ENCODE results near the gene CFAP97D1. TPM values are rescaled to one million over a fixed set of nuclear protein-coding genes. Genes with fewer than 3 reads are reported as not detected.

Gene CFAP97D1
- total and polyA plus RNA-seq, 5 experiments from 2014 or later = not detected

DNA sequence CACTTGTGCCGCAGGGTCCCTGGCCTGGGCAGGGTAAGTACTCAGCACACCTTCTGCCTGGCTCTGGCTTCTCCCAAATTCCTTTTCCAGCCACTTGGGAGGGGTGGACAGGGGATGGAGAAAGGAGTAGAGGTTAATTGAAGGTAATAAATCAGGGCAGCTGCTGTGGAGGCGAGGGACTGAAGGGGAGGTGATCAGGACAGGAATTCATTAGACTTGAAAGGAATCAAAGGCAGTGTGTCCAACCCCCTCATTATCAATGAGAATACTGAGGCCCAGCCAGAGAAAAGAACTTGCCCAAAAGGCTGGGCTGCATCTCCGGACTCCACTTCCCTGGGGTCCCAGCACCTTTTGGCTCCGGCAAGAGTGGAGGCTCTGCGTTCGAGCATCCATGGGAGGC, 24.0 kb upstream of the CFAP97D1 start:
- DNase-seq (no peak), ATAC-seq (no peak)
- H3K36me3 Mint-ChIP-seq = no peaks in the 10 kb centered on the region
- H3K27ac Mint-ChIP-seq = peak overlapping the region in 1 of 10 donors; percentile 14
- POLR2A ChIA-PET = interaction anchor here (1.2 kb wide), 1 partner anchor 54 kb away, joined by 3 read pairs; no protein-coding TSS in a partner anchor
- H3K4me1 Mint-ChIP-seq = peaks cover 0 to 17% (median 3%) of the 10 kb centered on the region in 4 donors
- H3K9me3 Mint-ChIP-seq = no peaks in the 10 kb centered on the region
- peaks cover 15 to 55% (median 40%) of the 10 kb centered on the region in 5 donors for H3K27me3 Mint-ChIP-seq
- peak overlapping the region in 1 of 10 donors; percentile 1 for H3K4me3 Mint-ChIP-seq

DNA sequence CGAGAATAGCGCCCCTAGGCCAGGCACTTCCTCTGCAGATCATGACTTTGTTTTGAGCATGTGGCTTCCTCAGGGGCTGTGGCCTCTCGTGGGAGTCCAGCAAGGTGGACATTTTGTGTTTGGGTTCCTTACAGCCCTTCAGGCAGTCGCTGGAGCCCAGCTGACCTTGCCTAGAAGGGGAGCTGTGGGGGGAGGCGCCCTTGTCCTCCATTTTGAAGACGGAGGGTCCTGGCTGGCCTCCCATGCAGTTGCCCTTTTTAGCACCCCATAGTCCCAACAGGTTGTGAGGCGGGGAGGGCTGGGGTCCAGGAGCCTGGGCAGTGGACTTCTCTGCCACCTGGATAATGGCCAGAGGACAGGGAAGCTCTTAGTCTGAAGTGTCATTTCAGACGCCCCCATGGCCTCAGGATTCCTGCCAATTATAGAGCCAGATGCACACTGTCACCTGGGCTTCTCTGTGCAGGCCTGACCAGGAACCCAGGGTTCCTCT, 23.0 kb upstream of the CFAP97D1 start:
- Mint-ChIP-seq H3K27me3 (peaks cover 15 to 48% (median 40%) of the 10 kb centered on the region in 5 donors), H3K4me1 (peaks cover 0 to 17% (median 3%) of the 10 kb centered on the region in 4 donors), H3K9me3 (no peaks in the 10 kb centered on the region), H3K4me3 (no peak overlapping the region), H3K27ac (peak overlapping the region in 1 of 10 donors; percentile 34), H3K36me3 (no peaks in the 10 kb centered on the region)
- POLR2A ChIA-PET = interaction anchor here (1.2 kb wide), 1 partner anchor 55 kb away, joined by 3 read pairs; no protein-coding TSS in a partner anchor
- ATAC-seq (no peak), DNase-seq (no peak)

- Mint-ChIP-seq H3K4me1 (peaks cover 0 to 16% (median 3%) of the 10 kb centered on the region in 4 donors), H3K27ac (no peak overlapping the region), H3K9me3 (no peaks in the 10 kb centered on the region), H3K4me3 (no peak overlapping the region), H3K27me3 (peaks cover 11 to 40% (median 33%) of the 10 kb centered on the region in 5 donors), H3K36me3 (no peaks in the 10 kb centered on the region)
- no peak for ATAC-seq
- DNase-seq = no peak
- POLR2A ChIA-PET = interaction anchor here (0.8 kb wide), 1 partner anchor 64 kb away, joined by 3 read pairs; no protein-coding TSS in a partner anchor
These were observed 22.1 kb upstream of the CFAP97D1 start for GRCh38 chr17:43758086-43758485.

DNA sequence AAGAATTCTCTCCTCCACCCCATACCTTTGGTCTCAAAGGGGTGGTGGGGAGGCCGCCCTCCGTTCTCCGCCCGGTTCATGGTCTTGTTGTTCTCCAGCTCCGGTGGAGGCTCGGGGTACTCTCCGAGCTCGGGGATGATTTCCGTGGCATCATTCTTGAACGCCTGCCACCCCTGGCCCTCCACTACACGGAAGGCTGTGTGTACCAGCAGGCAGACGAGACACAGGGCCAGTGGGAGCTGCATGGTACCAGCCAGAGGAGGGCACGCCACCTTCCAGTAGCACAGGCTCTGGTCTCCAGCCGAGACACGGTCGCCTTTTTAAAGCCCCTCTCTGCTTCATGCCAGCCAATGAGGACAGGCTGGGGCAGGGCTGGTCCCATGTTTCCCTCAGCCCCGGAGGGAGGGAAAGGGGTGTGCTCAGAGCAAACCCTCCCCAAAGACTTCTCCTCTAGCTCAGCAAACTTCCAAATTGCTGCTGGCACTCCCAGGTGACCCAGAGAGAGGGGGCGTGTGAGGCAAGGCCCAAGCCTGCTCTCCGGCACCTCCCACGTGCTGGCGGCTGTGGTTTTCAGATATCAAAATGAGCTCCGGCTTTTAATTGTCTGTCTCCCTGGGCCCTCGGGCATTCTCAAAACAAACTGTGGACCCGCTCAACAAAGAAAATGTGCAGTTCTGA, 21.6 kb upstream of the CFAP97D1 start, which contains the start of gene SOST:
TSS of gene SOST (minus strand) at position 295 of the 678 bp plus-strand sequence. CDS start at position 245, 50 bp downstream.
- peaks cover 11 to 36% (median 29%) of the 10 kb centered on the region in 5 donors for H3K27me3 Mint-ChIP-seq
- no peak within 1 kb of the TSS for H3K4me3 Mint-ChIP-seq
- no peaks in the 10 kb centered on the region for H3K36me3 Mint-ChIP-seq
- ATAC-seq (no peak), DNase-seq (no peak)
- POLR2A ChIA-PET = interaction anchor here (0.8 kb wide), 1 partner anchor 65 kb away, joined by 3 read pairs; no protein-coding TSS in a partner anchor
- H3K27ac Mint-ChIP-seq = no peak within 1 kb of the TSS
- peaks cover 0 to 12% (median 3%) of the 10 kb centered on the region in 4 donors for H3K4me1 Mint-ChIP-seq
- no peaks in the 10 kb centered on the region for H3K9me3 Mint-ChIP-seq

- Mint-ChIP-seq H3K4me3 (no peak overlapping the region), H3K36me3 (no peaks in the 10 kb centered on the region), H3K9me3 (no peaks in the 10 kb centered on the region), H3K4me1 (peaks cover 0 to 5% (median 3%) of the 10 kb centered on the region in 4 donors), H3K27ac (no peak overlapping the region), H3K27me3 (peaks cover 8 to 30% (median 26%) of the 10 kb centered on the region in 5 donors)
- DNase-seq = no peak
- no peak for ATAC-seq
- POLR2A ChIA-PET = interaction anchor here (1.2 kb wide), 1 partner anchor 65 kb away, joined by 6 read pairs; no protein-coding TSS in a partner anchor
These were observed 20.4 kb upstream of the CFAP97D1 start for GRCh38 chr17:43759836-43760235.

DNA sequence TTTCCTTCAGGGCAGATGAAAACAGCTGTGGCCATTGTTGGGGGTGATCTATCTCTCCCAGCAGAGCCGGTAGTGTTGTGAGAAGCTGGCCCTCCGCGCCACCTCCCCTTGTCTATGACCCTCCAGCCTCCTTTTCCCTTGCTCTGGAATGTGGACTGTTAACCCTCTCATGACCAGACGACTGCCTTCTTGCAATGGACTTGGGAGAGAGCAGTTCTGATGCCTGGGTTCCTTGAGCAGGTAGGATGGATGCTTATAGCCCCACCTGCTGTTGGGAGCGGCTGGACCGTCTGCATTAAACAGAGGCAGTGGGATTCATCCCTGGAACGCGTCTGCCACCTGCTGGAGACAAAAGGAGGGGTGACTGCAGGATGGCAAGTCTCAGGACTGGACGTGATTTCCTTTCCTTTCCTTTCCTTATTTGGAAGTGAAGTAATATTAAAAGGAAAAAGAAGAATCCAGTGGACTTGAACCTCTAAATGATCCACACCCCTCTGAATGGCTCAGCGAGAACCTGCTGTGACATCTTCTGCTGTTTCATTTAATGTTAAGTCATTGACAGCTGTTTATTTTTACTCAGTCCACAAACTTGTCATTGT, 19.9 kb upstream of the CFAP97D1 start:
- Mint-ChIP-seq H3K4me3 (no peak overlapping the region), H3K27ac (no peak overlapping the region), H3K27me3 (peaks cover 8 to 30% (median 26%) of the 10 kb centered on the region in 5 donors), H3K9me3 (no peaks in the 10 kb centered on the region), H3K4me1 (peaks cover 0 to 5% (median 3%) of the 10 kb centered on the region in 4 donors), H3K36me3 (no peaks in the 10 kb centered on the region)
- ATAC-seq (peak; percentile 92 to 98), DNase-seq (peak; percentile 75 to 94 (median 83))
- POLR2A ChIA-PET = interaction anchor here (1.2 kb wide), 1 partner anchor 66 kb away, joined by 6 read pairs; no protein-coding TSS in a partner anchor

DNA sequence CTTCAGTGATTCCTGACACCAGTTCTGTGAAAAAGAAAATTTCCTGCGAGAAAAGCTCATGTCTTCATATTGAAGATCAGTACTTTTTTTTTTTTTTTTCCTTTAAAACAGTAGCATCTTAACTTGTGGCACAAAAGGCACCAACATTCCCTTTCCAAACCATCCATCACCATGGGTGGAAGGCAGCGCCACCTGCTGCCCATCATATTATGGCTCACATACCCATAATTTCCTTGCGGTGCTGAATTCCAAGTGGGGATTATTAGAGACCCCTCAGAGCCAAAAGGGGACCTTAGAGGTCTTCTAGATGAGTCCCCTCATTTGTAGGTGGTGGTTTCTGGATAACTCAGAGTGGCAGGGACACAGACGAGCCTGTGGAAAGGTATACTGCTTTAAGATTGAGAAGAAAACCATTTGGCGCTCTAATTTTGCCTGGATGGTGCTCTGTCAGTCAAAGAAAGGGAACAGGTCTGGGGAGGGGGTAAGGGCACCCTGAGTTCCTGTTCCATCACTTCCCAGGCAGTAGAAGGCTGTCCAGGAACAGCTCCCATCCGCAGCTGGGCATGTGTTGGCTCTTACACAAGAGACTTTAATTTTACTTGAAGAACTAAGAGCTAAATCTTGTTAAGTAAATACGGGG, 13.7 kb upstream of the CFAP97D1 start:
- H3K36me3 Mint-ChIP-seq = peaks cover 0 to 21% (median 4%) of the 10 kb centered on the region in 3 donors
- POLR2A ChIA-PET = no interaction called here
- DNase-seq (peak in 8 of 10 donors; percentile 14 to 75 (median 42)), ATAC-seq (no peak)
- H3K4me1 Mint-ChIP-seq = peaks cover 0 to 9% (median 0%) of the 10 kb centered on the region in 4 donors
- H3K27me3 Mint-ChIP-seq = peaks cover 0 to 4% (median 0%) of the 10 kb centered on the region in 5 donors
- H3K4me3 Mint-ChIP-seq = no peak overlapping the region
- H3K27ac Mint-ChIP-seq = no peak overlapping the region
- H3K9me3 Mint-ChIP-seq = no peaks in the 10 kb centered on the region

- no peak overlapping the region for H3K4me3 Mint-ChIP-seq
- DNase-seq (no peak), ATAC-seq (no peak)
- H3K27me3 Mint-ChIP-seq = peaks cover 0 to 4% (median 0%) of the 10 kb centered on the region in 5 donors
- peaks cover 0 to 24% (median 4%) of the 10 kb centered on the region in 3 donors for H3K36me3 Mint-ChIP-seq
- no peaks in the 10 kb centered on the region for H3K9me3 Mint-ChIP-seq
- no peak overlapping the region for H3K27ac Mint-ChIP-seq
- peaks cover 0 to 9% (median 0%) of the 10 kb centered on the region in 4 donors for H3K4me1 Mint-ChIP-seq
- POLR2A ChIA-PET = no interaction called here
These were observed 13.1 kb upstream of the CFAP97D1 start for GRCh38 chr17:43767053-43767712.

GRCh38 chr17:43767713-43768059, 12.5 kb upstream of the CFAP97D1 start:
- ATAC-seq (no peak), DNase-seq (no peak)
- no peaks in the 10 kb centered on the region for H3K9me3 Mint-ChIP-seq
- H3K27ac Mint-ChIP-seq = no peak overlapping the region
- H3K4me3 Mint-ChIP-seq = no peak overlapping the region
- POLR2A ChIA-PET = no interaction called here
- H3K36me3 Mint-ChIP-seq = peaks cover 0 to 30% (median 4%) of the 10 kb centered on the region in 3 donors
- H3K4me1 Mint-ChIP-seq = peaks cover 0 to 11% (median 0%) of the 10 kb centered on the region in 4 donors
- peaks cover 0 to 4% (median 0%) of the 10 kb centered on the region in 5 donors for H3K27me3 Mint-ChIP-seq

DNA sequence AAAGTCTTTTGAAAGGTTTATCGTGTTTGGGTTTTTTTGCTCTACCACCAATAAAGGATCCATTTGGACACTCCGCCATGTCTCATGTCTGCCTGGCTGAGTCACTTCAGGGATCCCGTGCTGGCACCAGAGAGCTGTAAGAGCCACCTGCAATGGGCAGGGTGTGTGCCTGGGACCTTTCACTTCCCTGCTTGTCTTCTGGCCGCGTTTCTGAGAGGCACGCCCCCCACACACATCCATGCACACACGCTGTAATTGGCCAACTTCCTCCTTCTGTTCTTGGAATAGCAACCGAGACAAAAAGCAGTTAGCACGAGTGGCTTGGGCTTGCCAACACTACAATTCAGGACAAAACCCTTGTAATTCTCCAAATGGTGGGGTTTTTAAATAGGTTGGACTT, 11.9 kb upstream of the CFAP97D1 start:
- H3K4me1 Mint-ChIP-seq = peaks cover 0 to 16% (median 1%) of the 10 kb centered on the region in 4 donors
- H3K27ac Mint-ChIP-seq = peak overlapping the region in 1 of 10 donors; percentile 57
- peaks cover 0 to 36% (median 4%) of the 10 kb centered on the region in 3 donors for H3K36me3 Mint-ChIP-seq
- H3K9me3 Mint-ChIP-seq = no peaks in the 10 kb centered on the region
- POLR2A ChIA-PET = no interaction called here
- DNase-seq = no peak
- no peak overlapping the region for H3K4me3 Mint-ChIP-seq
- ATAC-seq = no peak
- H3K27me3 Mint-ChIP-seq = peaks cover 0 to 4% (median 0%) of the 10 kb centered on the region in 5 donors

DNA sequence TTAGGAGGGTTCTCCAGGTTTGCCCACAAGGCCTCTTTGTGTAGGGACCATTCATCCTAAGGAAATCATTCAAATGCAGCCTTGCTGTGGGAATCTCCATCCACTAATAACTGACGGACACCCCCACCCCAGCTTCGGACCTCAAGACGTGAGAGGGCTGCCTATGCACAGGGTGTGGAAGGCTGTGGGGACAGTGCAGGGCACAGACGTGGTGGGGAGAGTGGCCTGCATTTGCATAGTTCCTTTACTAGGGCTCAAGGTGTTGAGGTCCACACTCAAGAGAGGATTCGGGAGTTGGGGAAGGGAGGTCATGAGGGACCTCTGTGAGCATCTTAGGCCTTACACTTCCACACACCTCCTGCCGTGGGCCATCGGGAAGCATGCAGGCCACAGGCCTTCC, 11.3 kb upstream of the CFAP97D1 start:
- Mint-ChIP-seq H3K9me3 (no peaks in the 10 kb centered on the region), H3K27me3 (peaks cover 0 to 1% (median 0%) of the 10 kb centered on the region in 5 donors), H3K27ac (no peak overlapping the region), H3K36me3 (peaks cover 0 to 41% (median 4%) of the 10 kb centered on the region in 3 donors), H3K4me1 (peaks cover 0 to 20% (median 2%) of the 10 kb centered on the region in 4 donors), H3K4me3 (no peak overlapping the region)
- no peak for DNase-seq
- no peak for ATAC-seq
- POLR2A ChIA-PET = no interaction called here

- Mint-ChIP-seq H3K4me1 (peaks cover 0 to 20% (median 2%) of the 10 kb centered on the region in 4 donors), H3K9me3 (no peaks in the 10 kb centered on the region), H3K36me3 (peaks cover 0 to 41% (median 4%) of the 10 kb centered on the region in 3 donors), H3K27me3 (no peaks in the 10 kb centered on the region), H3K27ac (no peak overlapping the region), H3K4me3 (no peak overlapping the region)
- POLR2A ChIA-PET = no interaction called here
- no peak for ATAC-seq
- DNase-seq = no peak
These were observed 10.8 kb upstream of the CFAP97D1 start for GRCh38 chr17:43769426-43769825.
